HL-60 (cell line): ENCODE data around the gene ATP13A3.
A peak's percentile ranks its signal among the peaks of the same experiment; 100 is the strongest.

Experiments
- DNase-seq, 2 experiments: peaks; one replicate each; pipeline ENCODE4 v3.0.0-alpha.2; 2010 to 2020; ENCODE audit warnings: low read depth in 1 of 2, low spot score in 1 of 2
- H3K27ac ChIP-seq: fragments of 250-450 bp; sonication (Bioruptor Pico); replicated peaks from 2 replicates; pipeline ENCODE4 v1.5.1; 2020; ENCODE audit warnings: mild to moderate bottlenecking, moderate library complexity
- H3K27me3 ChIP-seq: fragments of 250-450 bp; sonication (Bioruptor Pico); 2 replicates; pipeline ENCODE4 v1.5.1; 2021; ENCODE audit warnings: mild to moderate bottlenecking, moderate library complexity; ENCODE audit not compliant: insufficient read depth, poor library complexity, severe bottlenecking
- H3K4me3 ChIP-seq: replicated peaks from 2 replicates; pipeline ENCODE4 v1.5.1; 2011; ENCODE audit warnings: mild to moderate bottlenecking, control low read depth, low read length; ENCODE audit not compliant: insufficient read depth
- GABPA ChIP-seq: IDR thresholded peaks from 2 replicates; pipeline ENCODE4 v1.6.1; 2012; ENCODE audit warnings: low read depth
- POLR2AphosphoS5 ChIP-seq: IDR thresholded peaks from 2 replicates; pipeline ENCODE4 v1.6.1; 2012; ENCODE audit warnings: low read depth
- SPI1 ChIP-seq: IDR thresholded peaks from 2 replicates; pipeline ENCODE4 v1.6.1; 2012; ENCODE audit warnings: low read depth, mild to moderate bottlenecking, borderline replicate concordance
- TF ChIP-seq, protein P1 (sequence below): IDR thresholded peaks from 2 replicates; pipeline ENCODE4 v1.6.1; 2012; ENCODE audit warnings: low read depth; ENCODE audit not compliant: insufficient replicate concordance
- TF ChIP-seq, protein P2 (sequence below): IDR thresholded peaks from one replicate; pipeline ENCODE4 v1.5.1; 2011; ENCODE audit warnings: low read length, control low read depth, inconsistent platforms; ENCODE audit not compliant: insufficient read depth

Gene ATP13A3

DNA sequence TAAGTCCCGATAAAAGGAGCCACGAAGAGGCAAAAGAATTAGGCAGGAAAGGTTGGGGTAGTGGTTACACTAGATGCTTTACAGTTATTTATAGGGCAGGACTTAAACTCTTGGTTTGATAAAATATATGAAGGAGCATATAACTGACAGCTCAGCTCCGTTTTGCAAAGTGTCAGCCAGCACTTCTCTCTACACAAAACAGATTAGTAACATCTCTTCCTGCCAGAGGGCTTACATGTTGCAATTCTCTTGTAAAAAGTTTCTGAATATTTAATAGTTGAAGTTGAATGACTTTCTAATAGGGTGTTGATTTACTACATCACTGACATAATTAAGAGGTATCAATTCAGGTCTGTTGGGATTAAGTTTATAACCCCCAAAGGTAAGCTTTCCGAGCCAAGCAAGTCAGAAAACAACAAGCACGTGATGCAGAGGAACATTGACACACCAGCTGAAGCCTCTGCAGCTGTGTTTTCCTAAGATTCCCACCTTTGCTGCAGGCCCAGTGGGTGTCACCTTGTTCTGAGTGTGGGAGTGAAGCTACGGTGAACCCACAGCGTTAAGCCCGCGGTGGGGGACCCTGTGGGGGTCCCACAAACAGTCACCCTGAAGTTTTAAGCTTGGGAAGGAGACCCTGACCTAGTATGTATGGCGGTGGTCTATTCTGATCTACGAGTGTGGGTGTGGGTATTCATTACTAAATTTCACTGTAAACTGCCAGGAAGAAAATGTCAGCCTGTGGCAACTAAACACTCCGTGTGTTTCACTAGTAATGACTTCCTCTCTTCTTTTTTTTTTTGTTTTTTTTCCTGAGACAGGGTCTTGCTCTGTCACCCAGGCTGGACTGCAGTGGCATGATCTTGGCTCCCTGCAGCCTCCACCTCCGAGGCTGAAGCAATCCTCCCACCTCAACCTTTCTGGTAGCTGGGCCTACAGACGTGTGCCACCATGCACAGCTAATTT, 22.0 kb upstream of the ATP13A3 start:
- H3K27me3 ChIP-seq, result no peaks in the 10 kb centered on the region
- DNase-seq, result peak; percentile 22 to 40
- peak overlapping the region; percentile 83 for H3K27ac ChIP-seq
- TF ChIP-seq, protein P1, sequence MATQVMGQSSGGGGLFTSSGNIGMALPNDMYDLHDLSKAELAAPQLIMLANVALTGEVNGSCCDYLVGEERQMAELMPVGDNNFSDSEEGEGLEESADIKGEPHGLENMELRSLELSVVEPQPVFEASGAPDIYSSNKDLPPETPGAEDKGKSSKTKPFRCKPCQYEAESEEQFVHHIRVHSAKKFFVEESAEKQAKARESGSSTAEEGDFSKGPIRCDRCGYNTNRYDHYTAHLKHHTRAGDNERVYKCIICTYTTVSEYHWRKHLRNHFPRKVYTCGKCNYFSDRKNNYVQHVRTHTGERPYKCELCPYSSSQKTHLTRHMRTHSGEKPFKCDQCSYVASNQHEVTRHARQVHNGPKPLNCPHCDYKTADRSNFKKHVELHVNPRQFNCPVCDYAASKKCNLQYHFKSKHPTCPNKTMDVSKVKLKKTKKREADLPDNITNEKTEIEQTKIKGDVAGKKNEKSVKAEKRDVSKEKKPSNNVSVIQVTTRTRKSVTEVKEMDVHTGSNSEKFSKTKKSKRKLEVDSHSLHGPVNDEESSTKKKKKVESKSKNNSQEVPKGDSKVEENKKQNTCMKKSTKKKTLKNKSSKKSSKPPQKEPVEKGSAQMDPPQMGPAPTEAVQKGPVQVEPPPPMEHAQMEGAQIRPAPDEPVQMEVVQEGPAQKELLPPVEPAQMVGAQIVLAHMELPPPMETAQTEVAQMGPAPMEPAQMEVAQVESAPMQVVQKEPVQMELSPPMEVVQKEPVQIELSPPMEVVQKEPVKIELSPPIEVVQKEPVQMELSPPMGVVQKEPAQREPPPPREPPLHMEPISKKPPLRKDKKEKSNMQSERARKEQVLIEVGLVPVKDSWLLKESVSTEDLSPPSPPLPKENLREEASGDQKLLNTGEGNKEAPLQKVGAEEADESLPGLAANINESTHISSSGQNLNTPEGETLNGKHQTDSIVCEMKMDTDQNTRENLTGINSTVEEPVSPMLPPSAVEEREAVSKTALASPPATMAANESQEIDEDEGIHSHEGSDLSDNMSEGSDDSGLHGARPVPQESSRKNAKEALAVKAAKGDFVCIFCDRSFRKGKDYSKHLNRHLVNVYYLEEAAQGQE, result no peak
- TF ChIP-seq POLR2AphosphoS5 (no peak), GABPA (0 out of 2 replicates have a peak, but pooled peaks have one; percentile 6), SPI1 (peak; percentile 76; the same call in 1 of the 2 replicates)
- TF ChIP-seq, protein P2, sequence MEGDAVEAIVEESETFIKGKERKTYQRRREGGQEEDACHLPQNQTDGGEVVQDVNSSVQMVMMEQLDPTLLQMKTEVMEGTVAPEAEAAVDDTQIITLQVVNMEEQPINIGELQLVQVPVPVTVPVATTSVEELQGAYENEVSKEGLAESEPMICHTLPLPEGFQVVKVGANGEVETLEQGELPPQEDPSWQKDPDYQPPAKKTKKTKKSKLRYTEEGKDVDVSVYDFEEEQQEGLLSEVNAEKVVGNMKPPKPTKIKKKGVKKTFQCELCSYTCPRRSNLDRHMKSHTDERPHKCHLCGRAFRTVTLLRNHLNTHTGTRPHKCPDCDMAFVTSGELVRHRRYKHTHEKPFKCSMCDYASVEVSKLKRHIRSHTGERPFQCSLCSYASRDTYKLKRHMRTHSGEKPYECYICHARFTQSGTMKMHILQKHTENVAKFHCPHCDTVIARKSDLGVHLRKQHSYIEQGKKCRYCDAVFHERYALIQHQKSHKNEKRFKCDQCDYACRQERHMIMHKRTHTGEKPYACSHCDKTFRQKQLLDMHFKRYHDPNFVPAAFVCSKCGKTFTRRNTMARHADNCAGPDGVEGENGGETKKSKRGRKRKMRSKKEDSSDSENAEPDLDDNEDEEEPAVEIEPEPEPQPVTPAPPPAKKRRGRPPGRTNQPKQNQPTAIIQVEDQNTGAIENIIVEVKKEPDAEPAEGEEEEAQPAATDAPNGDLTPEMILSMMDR, result no peak
- H3K4me3 ChIP-seq, result no peak overlapping the region

DNA sequence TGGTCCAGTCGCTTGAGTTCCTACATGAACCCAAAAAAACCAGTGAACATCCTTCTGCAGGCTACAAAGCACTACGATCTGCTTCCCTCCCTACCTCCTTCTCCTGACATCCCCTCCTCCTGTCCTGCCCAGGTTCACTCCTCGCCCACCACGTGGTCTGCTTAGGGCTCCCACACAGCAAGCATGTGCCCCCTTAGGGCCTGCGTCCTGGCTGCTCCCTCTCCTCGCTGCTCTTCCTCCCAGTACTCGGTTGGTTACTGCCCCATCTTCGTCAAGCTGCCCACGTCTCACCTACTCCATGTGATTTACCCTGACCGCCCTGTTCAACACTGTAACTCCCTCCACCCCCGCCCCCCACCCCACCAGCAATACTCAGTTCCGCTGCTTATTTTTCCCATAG, 20.8 kb upstream of the ATP13A3 start:
- no peak for TF ChIP-seq GABPA
- no peak for TF ChIP-seq POLR2AphosphoS5
- TF ChIP-seq, protein P2, result no peak
- TF ChIP-seq SPI1, result no peak
- TF ChIP-seq, protein P1, result no peak
- Histone ChIP-seq H3K27ac (peak overlapping the region; percentile 83), H3K4me3 (no peak overlapping the region), H3K27me3 (no peaks in the 10 kb centered on the region)
- no peak for DNase-seq

DNA sequence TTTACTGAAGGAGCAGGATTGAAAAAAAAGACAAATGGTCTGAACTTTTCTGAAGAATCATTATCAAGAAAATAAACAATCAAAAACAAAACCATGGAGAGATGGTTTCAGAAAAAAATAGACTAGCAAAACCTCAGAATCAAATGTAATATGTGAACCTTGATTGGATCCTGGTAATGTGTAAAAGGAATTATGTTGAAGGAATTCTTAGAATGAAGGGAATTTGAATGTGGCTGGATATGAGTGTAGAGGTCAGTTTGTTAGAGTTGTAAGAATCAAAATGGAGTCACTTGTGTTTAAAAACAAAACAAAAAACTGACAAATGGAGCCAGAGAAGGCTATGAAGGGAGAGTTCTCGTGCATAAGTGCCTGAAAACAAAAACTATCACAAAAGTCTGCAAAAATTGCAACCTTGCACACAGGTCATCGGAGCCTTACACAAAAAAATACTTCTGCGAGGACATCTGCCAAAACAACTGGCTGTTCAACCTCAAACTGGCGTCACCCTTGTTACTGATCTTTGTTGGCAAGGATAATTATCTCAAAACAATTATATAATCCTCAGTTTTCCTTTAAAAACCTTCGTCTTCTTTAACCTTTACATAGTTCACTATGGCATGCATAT, 19.1 kb upstream of the ATP13A3 start:
- H3K4me3 ChIP-seq, result no peak overlapping the region
- no peak for DNase-seq
- no peak for TF ChIP-seq POLR2AphosphoS5
- no peak for TF ChIP-seq GABPA
- TF ChIP-seq, protein P1, result no peak
- TF ChIP-seq SPI1, result no peak
- TF ChIP-seq, protein P2, result no peak
- H3K27me3 ChIP-seq, result no peaks in the 10 kb centered on the region
- H3K27ac ChIP-seq, result no peak overlapping the region
